ENCODE results near the gene BDKRB1.

BDKRB1 gene

GRCh38 chr14:96280104-96280503, 24.1 kb downstream of the BDKRB1 start:
- no peak overlapping the region for H3K4me3 ChIP-seq (ENCODE audit: control insufficient read depth, low read depth, low read length)
- TF ChIP-seq CTCF (IDR thresholded peaks at IDR 0.05; ENCODE audit: control insufficient read depth, insufficient read depth, low read depth, low read length, missing control alignments): no peak
- no peak for DNase-seq (ENCODE audit: low read depth)

- H3K4me3 ChIP-seq (ENCODE audit: control insufficient read depth, low read depth, low read length): no peak overlapping the region
- DNase-seq (ENCODE audit: low read depth): no peak
- no peak for TF ChIP-seq CTCF (IDR thresholded peaks at IDR 0.05; ENCODE audit: control insufficient read depth, insufficient read depth, low read depth, low read length, missing control alignments)
Measured at GRCh38 chr14:96281486-96281885, 25.5 kb downstream of the BDKRB1 start.

- H3K4me3 ChIP-seq (ENCODE audit: control insufficient read depth, low read depth, low read length): no peak overlapping the region
- DNase-seq (ENCODE audit: low read depth): no peak
- TF ChIP-seq CTCF (IDR thresholded peaks at IDR 0.05; ENCODE audit: control insufficient read depth, insufficient read depth, low read depth, low read length, missing control alignments): no peak
Measured at GRCh38 chr14:96284008-96284407, 28.0 kb downstream of the BDKRB1 start.

GRCh38 chr14:96284430-96284829, 28.4 kb downstream of the BDKRB1 start:
- H3K4me3 ChIP-seq (ENCODE audit: control insufficient read depth, low read depth, low read length): no peak overlapping the region
- no peak for TF ChIP-seq CTCF (IDR thresholded peaks at IDR 0.05; ENCODE audit: control insufficient read depth, insufficient read depth, low read depth, low read length, missing control alignments)
- no peak for DNase-seq (ENCODE audit: low read depth)

GRCh38 chr14:96285667-96286066, 29.7 kb downstream of the BDKRB1 start:
- TF ChIP-seq CTCF (IDR thresholded peaks at IDR 0.05; ENCODE audit: control insufficient read depth, insufficient read depth, low read depth, low read length, missing control alignments): no peak
- peak; percentile 52 for DNase-seq (ENCODE audit: low read depth)
- H3K4me3 ChIP-seq (ENCODE audit: control insufficient read depth, low read depth, low read length): no peak overlapping the region

GRCh38 chr14:96286251-96286650, 30.2 kb downstream of the BDKRB1 start:
- no peak overlapping the region for H3K4me3 ChIP-seq (ENCODE audit: control insufficient read depth, low read depth, low read length)
- DNase-seq (ENCODE audit: low read depth): no peak
- no peak for TF ChIP-seq CTCF (IDR thresholded peaks at IDR 0.05; ENCODE audit: control insufficient read depth, insufficient read depth, low read depth, low read length, missing control alignments)

- no peak for DNase-seq (ENCODE audit: low read depth)
- no peak overlapping the region for H3K4me3 ChIP-seq (ENCODE audit: control insufficient read depth, low read depth, low read length)
- TF ChIP-seq CTCF (IDR thresholded peaks at IDR 0.05; ENCODE audit: control insufficient read depth, insufficient read depth, low read depth, low read length, missing control alignments): no peak
Measured at GRCh38 chr14:96287856-96288255, 31.8 kb downstream of the BDKRB1 start.
